Sigmoid colon (tissue), 6 donors: ENCODE results near the gene LOC128125822.
"Not testable (repeated sequence)": the region's sequence is repeated elsewhere in the genome, so short reads cannot be mapped to it uniquely, and the experiment has no call there.

Experiments used
- DNase-seq: peaks from one replicate; pipeline ENCODE4 v3.0.0-alpha.2; 2019
- H3K27ac ChIP-seq, 4 donors: fragments of 200-600 bp; sonication (generic); one replicate each; pipeline ENCODE4 v1.5.1; 2016 to 2019; ENCODE audit warnings: mild to moderate bottlenecking in 1 of 4
- H3K27me3 ChIP-seq, 3 donors: fragments of 200-600 bp; sonication (generic); one replicate each; pipeline ENCODE4 v1.5.1; 2019; ENCODE audit warnings: mild to moderate bottlenecking in 1 of 3
- H3K36me3 ChIP-seq, 4 donors: fragments of 200-600 bp; sonication (generic); one replicate each; pipeline ENCODE4 v1.5.1; 2016 to 2019
- H3K4me1 ChIP-seq, 4 donors: fragments of 200-600 bp; sonication (generic); one replicate each; pipeline ENCODE4 v1.5.1; 2017 to 2019
- H3K4me3 ChIP-seq, 4 donors: fragments of 200-600 bp; sonication (generic); one replicate each; pipeline ENCODE4 v1.5.1; 2017 to 2019; ENCODE audit warnings: mild to moderate bottlenecking in 2 of 4, moderate library complexity in 1 of 4
- H3K9me3 ChIP-seq, 4 donors: fragments of 200-600 bp in 3 of 4; sonication (generic) in 3 of 4; one replicate each; pipeline versions ENCODE4 v1.5.1 to v1.6.1; 2013 to 2019
- EP300 ChIP-seq, 4 donors: sonication (generic); formaldehyde crosslinking; IDR thresholded peaks; one replicate each; pipeline ENCODE4 v1.6.1; 2017; ENCODE audit warnings: antibody characterized with exemption in 4 of 4
- POLR2A ChIP-seq, 2 donors: fragments of 450-650 bp; IDR thresholded peaks; one replicate each; pipeline ENCODE4 v1.6.1; 2016; ENCODE audit warnings: antibody characterized with exemption in 2 of 2, mild to moderate bottlenecking in 2 of 2, moderate library complexity in 2 of 2
- POLR2AphosphoS5 ChIP-seq, 4 donors: sonication (generic); formaldehyde crosslinking; IDR thresholded peaks; one replicate each; pipeline ENCODE4 v1.6.1; 2017; ENCODE audit warnings: antibody characterized with exemption in 4 of 4
- WGBS, 2 donors: extraction: QIAGEN DNeasy Blood & Tissue Kit; methylation state at CpG; one replicate each; pipeline ENCODE4 v1.1.7; 2013; 5-methylcytosine and 5-hydroxymethylcytosine counted together
- intact Hi-C: fragments of 100-400 bp; cut with DNase I; formaldehyde crosslinking; loops from one replicate; pipeline ENCODE4 v1.15.1; 2023
- TF ChIP-seq, protein P1 (sequence below), 4 experiments: fragments of 450-650 bp in 3 of 4; fragments of 200-600 bp in 1 of 4; IDR thresholded peaks; one replicate each; pipeline ENCODE4 v1.5.1; 2016 to 2019; ENCODE audit warnings: antibody characterized with exemption in 4 of 4, mild to moderate bottlenecking in 3 of 4, moderate library complexity in 2 of 4
- donor health status: healthy with polysubstance abuse.
- donor health status: healthy.

The LOC128125822 gene

GRCh38 chr6:63572044-63572746, at the start of gene LOC128125822, which contains the start of gene PTP4A1:
LOC128125822 (plus strand) TSS chr6:63572480.
PTP4A1 (plus strand) TSS chr6:63572480; CDS start chr6:63576881, 4,401 bp downstream.
- Histone ChIP-seq H3K27ac (peak within 1 kb of the TSS; percentile 97 to 100 (median 100)), H3K27me3 (no peaks in the 10 kb centered on the region), H3K9me3 (no peaks in the 10 kb centered on the region), H3K36me3 (peaks cover 0 to 9% (median 7%) of the 10 kb centered on the region in 4 donors), H3K4me3 (peak within 1 kb of the TSS; percentile 81 to 100 (median 95)), H3K4me1 (peaks cover 0 to 40% (median 21%) of the 10 kb centered on the region in 4 donors)
- 0% methylated on average over 73 of the region's 73 CpGs for WGBS, 2 donors
- DNase-seq, result peak; percentile 99
- intact Hi-C loops, result loop anchor here (2.0 kb wide), 4 partner anchors 61 to 219 kb away; partner anchors contain the start of gene PHF3
- peak; percentile 90 to 97 for TF ChIP-seq POLR2A (IDR thresholded peaks at IDR 0.05)
- TF ChIP-seq, protein P1, sequence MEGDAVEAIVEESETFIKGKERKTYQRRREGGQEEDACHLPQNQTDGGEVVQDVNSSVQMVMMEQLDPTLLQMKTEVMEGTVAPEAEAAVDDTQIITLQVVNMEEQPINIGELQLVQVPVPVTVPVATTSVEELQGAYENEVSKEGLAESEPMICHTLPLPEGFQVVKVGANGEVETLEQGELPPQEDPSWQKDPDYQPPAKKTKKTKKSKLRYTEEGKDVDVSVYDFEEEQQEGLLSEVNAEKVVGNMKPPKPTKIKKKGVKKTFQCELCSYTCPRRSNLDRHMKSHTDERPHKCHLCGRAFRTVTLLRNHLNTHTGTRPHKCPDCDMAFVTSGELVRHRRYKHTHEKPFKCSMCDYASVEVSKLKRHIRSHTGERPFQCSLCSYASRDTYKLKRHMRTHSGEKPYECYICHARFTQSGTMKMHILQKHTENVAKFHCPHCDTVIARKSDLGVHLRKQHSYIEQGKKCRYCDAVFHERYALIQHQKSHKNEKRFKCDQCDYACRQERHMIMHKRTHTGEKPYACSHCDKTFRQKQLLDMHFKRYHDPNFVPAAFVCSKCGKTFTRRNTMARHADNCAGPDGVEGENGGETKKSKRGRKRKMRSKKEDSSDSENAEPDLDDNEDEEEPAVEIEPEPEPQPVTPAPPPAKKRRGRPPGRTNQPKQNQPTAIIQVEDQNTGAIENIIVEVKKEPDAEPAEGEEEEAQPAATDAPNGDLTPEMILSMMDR (IDR thresholded peaks at IDR 0.05), result no peak
- peak; percentile 97 to 99 (median 98) for TF ChIP-seq POLR2AphosphoS5 (IDR thresholded peaks at IDR 0.05)
- TF ChIP-seq EP300 (IDR thresholded peaks at IDR 0.05), result peak; percentile 55 to 97 (median 88)

DNA sequence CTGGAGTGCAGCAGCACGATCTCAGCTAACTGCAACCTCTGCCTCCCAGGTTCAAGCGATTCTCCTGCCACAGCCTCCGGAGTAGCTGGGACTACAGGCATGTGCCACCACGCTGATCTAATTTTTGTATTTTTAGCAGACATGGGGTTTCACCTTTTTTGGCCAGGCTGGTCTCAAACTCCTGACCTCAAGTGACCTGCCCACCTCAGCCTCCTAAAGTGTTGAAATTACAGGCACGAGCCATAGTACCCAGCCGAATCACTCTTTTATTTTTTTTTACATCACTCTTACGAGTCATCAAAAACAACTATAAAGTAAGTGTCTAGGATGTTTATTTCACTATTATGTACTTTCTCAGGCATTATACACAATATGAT, 49.4 kb upstream of the LOC128125822 start:
- 77 to 86% methylated on average over 7 of the region's 7 CpGs for WGBS, 2 donors

GRCh38 chr6:63523630-63524029, 48.6 kb upstream of the LOC128125822 start:
- Histone ChIP-seq H3K27ac (no peak overlapping the region), H3K27me3 (no peaks in the 10 kb centered on the region), H3K4me1 (peaks cover 0 to 12% (median 9%) of the 10 kb centered on the region in 4 donors), H3K4me3 (no peak overlapping the region), H3K36me3 (no peaks in the 10 kb centered on the region), H3K9me3 (no peaks in the 10 kb centered on the region)
- intact Hi-C loops, result no loop called here
- TF ChIP-seq POLR2AphosphoS5 (IDR thresholded peaks at IDR 0.05) (no peak), POLR2A (IDR thresholded peaks at IDR 0.05) (no peak)
- TF ChIP-seq, protein P1 (IDR thresholded peaks at IDR 0.05), result no peak
- 97% methylated on average over 4 of the region's 4 CpGs for WGBS, 2 donors
- DNase-seq, result no peak

More for the DNA sequence above, 49.4 kb upstream of the LOC128125822 start:
- H3K27me3 ChIP-seq, H3K36me3 ChIP-seq, H3K4me3 ChIP-seq, intact Hi-C loops, H3K4me1 ChIP-seq, H3K9me3 ChIP-seq, H3K27ac ChIP-seq, DNase-seq: not testable (repeated sequence)

- intact Hi-C loops, result no loop called here
- no peak overlapping the region for H3K27ac ChIP-seq
- H3K4me1 ChIP-seq, result peaks cover 0 to 12% (median 9%) of the 10 kb centered on the region in 4 donors
- no peaks in the 10 kb centered on the region for H3K9me3 ChIP-seq
- H3K27me3 ChIP-seq, result no peaks in the 10 kb centered on the region
- DNase-seq, result no peak
- no peaks in the 10 kb centered on the region for H3K36me3 ChIP-seq
- TF ChIP-seq POLR2AphosphoS5 (IDR thresholded peaks at IDR 0.05) (no peak), EP300 (IDR thresholded peaks at IDR 0.05) (no peak), POLR2A (IDR thresholded peaks at IDR 0.05) (no peak)
- TF ChIP-seq, protein P1 (IDR thresholded peaks at IDR 0.05), result no peak
- no peak overlapping the region for H3K4me3 ChIP-seq
- 86 to 87% methylated on average over 7 of the region's 7 CpGs for WGBS, 2 donors
Observed at GRCh38 chr6:63525186-63525878, 46.9 kb upstream of the LOC128125822 start.

DNA sequence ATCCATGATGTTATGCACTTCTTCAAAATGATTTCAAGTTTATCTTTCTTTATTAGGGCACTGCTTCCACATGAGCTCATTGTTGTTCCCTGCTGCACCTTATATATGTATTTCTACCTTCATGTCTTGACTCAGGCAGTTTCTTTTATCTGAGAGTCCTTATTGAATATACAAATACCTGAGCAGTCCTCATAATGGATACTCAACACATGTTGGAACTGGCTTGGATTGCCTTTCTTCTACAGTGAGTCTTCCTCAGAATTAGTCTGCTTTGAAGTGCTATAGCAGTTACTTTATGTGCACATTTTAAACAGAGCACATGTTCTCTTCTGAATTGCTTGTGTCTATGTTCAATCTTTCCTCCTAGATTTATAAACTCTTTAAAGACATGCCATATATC, 45.3 kb upstream of the LOC128125822 start:
- Histone ChIP-seq H3K36me3 (no peaks in the 10 kb centered on the region), H3K27ac (no peak overlapping the region), H3K27me3 (no peaks in the 10 kb centered on the region), H3K4me1 (peaks cover 0 to 12% (median 9%) of the 10 kb centered on the region in 4 donors), H3K4me3 (no peak overlapping the region), H3K9me3 (no peaks in the 10 kb centered on the region)
- TF ChIP-seq, protein P1 (IDR thresholded peaks at IDR 0.05), result no peak
- TF ChIP-seq EP300 (IDR thresholded peaks at IDR 0.05) (no peak), POLR2A (IDR thresholded peaks at IDR 0.05) (no peak), POLR2AphosphoS5 (IDR thresholded peaks at IDR 0.05) (no peak)
- DNase-seq, result no peak
- intact Hi-C loops, result no loop called here
